Bronchus fibroblast of lung (primary cell): ENCODE results near the gene PPP1R3C. TPM values are rescaled to one million over a fixed set of nuclear protein-coding genes. Genes with fewer than 3 reads are reported as not detected.

Experiments used
- total RNA-seq: library from RNA; depleted of rRNA; stranded (reverse); fragments of >200 nt; gene quantifications from 2 replicates; pipeline ENCODE4 v1.2.3, GENCODE V29; 2015

Gene PPP1R3C
- total RNA-seq: 3.9 and 4.0 TPM in 2 replicates

GRCh38 chr10:91632671-91633550 is at the start of gene PPP1R3C:
Gene PPP1R3C, minus strand, starts transcription at chr10:91633071. Its CDS starts 102 bp downstream, at chr10:91632969.

Other genes starting within 250 kb of the PPP1R3C start
- gene HECTD2, start 222.7 kb downstream of the PPP1R3C start, total RNA-seq: 3.7 and 4.0 TPM in 2 replicates
- gene TNKS2, start 165.4 kb upstream of the PPP1R3C start, total RNA-seq: 17.7 and 17.8 TPM in 2 replicates